Heart left ventricle (tissue), 16 donors: Measurements from ENCODE around the gene BDKRB2. TPM values are rescaled to one million over a fixed set of nuclear protein-coding genes. Genes with fewer than 3 reads are reported as not detected.

Experiments used
- ATAC-seq, 4 donors: fragments of 200-7000 bp; cut with Tn5 transposase; one replicate each; pipeline ENCODE4 v1.9.1; 2020 to 2022; ENCODE audit warnings: moderate library complexity in 4 of 4, mild to moderate bottlenecking in 3 of 4, moderate number of reproducible peaks in 1 of 4
- DNase-seq, 5 donors: peaks; one replicate each; pipeline ENCODE4 v3.0.0-alpha.2; 2020
- H3K27ac ChIP-seq, 12 donors: fragments of 200-600 bp; sonication (generic) in 4 of 12; one replicate each; pipeline versions ENCODE4 v1.5.0 to v1.8.0; 2016 to 2022; ENCODE audit warnings: mild to moderate bottlenecking in 2 of 12
- H3K27me3 ChIP-seq, 9 donors: fragments of 200-600 bp; sonication (generic) in 2 of 9; one replicate each; pipeline versions ENCODE4 v1.5.1 to v1.8.0; 2016 to 2022; ENCODE audit warnings: mild to moderate bottlenecking in 3 of 9
- H3K36me3 ChIP-seq, 9 donors: fragments of 200-600 bp; sonication (generic) in 2 of 9; one replicate each; pipeline versions ENCODE4 v1.5.0 to v1.8.0; 2018 to 2022; ENCODE audit warnings: mild to moderate bottlenecking in 2 of 9
- H3K4me1 ChIP-seq, 12 donors: fragments of 200-600 bp; sonication (generic) in 4 of 12; one replicate each; pipeline versions ENCODE4 v1.5.0 to v1.8.0; 2016 to 2022; ENCODE audit warnings: mild to moderate bottlenecking in 3 of 12
- H3K4me3 ChIP-seq, 12 donors: fragments of 200-600 bp; sonication (generic) in 4 of 12; one replicate each; pipeline versions ENCODE4 v1.5.0 to v1.8.0; 2017 to 2022; ENCODE audit warnings: mild to moderate bottlenecking in 9 of 12, moderate library complexity in 4 of 12
- H3K9me3 ChIP-seq, 12 donors: fragments of 200-600 bp; sonication (generic) in 4 of 12; one replicate each; pipeline versions ENCODE4 v1.5.0 to v1.8.0; 2016 to 2022; ENCODE audit warnings: mild to moderate bottlenecking in 1 of 12
- POLR2A ChIP-seq, 2 donors: fragments of 450-650 bp; IDR thresholded peaks; one replicate each; pipeline ENCODE4 v1.6.1; 2017; ENCODE audit warnings: antibody characterized with exemption in 2 of 2, mild to moderate bottlenecking in 2 of 2, moderate library complexity in 2 of 2
- WGBS, 4 donors: extraction: QIAGEN DNeasy Blood & Tissue Kit in 2 of 4; methylation state at CpG; one replicate each; pipeline versions ENCODE4 v1.1.5 to v1.1.7; 2013 to 2018; 5-methylcytosine and 5-hydroxymethylcytosine counted together
- intact Hi-C, 10 donors: fragments of 100-400 bp; cut with DNase I; formaldehyde crosslinking; loops; one replicate each; pipeline versions ENCODE4 v1.11.1 to v1.14.2; 2022
- polyA plus RNA-seq, 2 donors: library from polyadenylated mRNA; stranded (reverse); fragments of 200-250 nt; gene quantifications; one replicate each; pipeline ENCODE4 v1.2.3, GENCODE V29; 2013
- total RNA-seq, 9 donors: library from RNA; depleted of rRNA in 2 of 9; stranded (reverse); fragments of >200 nt in 2 of 9; fragmentation: NEBNext Ultra II Directional in 3 of 9; extraction: Animal tissue kit (Norgen Biotek cat#: 25700) in 3 of 9; gene quantifications; one replicate each; pipeline versions ENCODE4 v1.1.0 to v1.2.4, GENCODE V29; 2016 to 2023
- TF ChIP-seq, protein P1 (sequence below), 12 donors: fragments of 200-600 bp; sonication (generic) in 4 of 12; IDR thresholded peaks; one replicate each; pipeline versions ENCODE4 v1.5.0 to v1.8.0; 2018 to 2022; ENCODE audit warnings: antibody characterized with exemption in 12 of 12, mild to moderate bottlenecking in 5 of 12
- donor health status: ischemic (EF 13 %, LVEDD 7.1; RV severe dilation, severe dysfunction).
- donor health status: healthy with polysubstance abuse.
- donor health status: DM: no; HTN: yes; CAD: no.
- donor health status: DM: no; HTN: no; CAD: no.
- donor health status: ischemic (EF 25% LVEDD 6.9; RV normal size, moderate dysfunction).
- donor health status: ischemic (EF 25% LVEDD 5.7; RV mildly dilated, moderate dysfunction).
- donor health status: healthy.
- donor health status: DM: yes; HTN: yes; CAD: no.
- donor health status: ischemic (EF 35%, LVEDD 5.7; RV mildly dilated, moderate dysfunction).
- donor health status: nonischemic (EF 11% LVEDD 7.7; RV severe dilation, severe dysfunction).
- donor health status: DM: yes; HTN: yes; CAD: no.
- donor health status: PGD.
- donor health status: ischemic (EF 29% LVEDD 5.4; RV normal size, mild dysfunction).
- donor health status: nonischemic (EF 23%, LVEDD 6.1; RV moderate dilation, normal function).

BDKRB2 gene
- total and polyA plus RNA-seq, 11 donors, result 0.14 to 3.3 (median 0.63) TPM

GRCh38 chr14:96252323-96252998 is 47.8 kb downstream of the BDKRB2 start:
- no peaks in the 10 kb centered on the region for H3K36me3 ChIP-seq
- intact Hi-C loops, result no loop called here
- no peak overlapping the region for H3K27ac ChIP-seq
- WGBS, 4 donors, result 90 to 92% (median 90%) methylated on average over 16 to 19 of the region's 19 CpGs
- no peak for TF ChIP-seq POLR2A (IDR thresholded peaks at IDR 0.05)
- TF ChIP-seq, protein P1, sequence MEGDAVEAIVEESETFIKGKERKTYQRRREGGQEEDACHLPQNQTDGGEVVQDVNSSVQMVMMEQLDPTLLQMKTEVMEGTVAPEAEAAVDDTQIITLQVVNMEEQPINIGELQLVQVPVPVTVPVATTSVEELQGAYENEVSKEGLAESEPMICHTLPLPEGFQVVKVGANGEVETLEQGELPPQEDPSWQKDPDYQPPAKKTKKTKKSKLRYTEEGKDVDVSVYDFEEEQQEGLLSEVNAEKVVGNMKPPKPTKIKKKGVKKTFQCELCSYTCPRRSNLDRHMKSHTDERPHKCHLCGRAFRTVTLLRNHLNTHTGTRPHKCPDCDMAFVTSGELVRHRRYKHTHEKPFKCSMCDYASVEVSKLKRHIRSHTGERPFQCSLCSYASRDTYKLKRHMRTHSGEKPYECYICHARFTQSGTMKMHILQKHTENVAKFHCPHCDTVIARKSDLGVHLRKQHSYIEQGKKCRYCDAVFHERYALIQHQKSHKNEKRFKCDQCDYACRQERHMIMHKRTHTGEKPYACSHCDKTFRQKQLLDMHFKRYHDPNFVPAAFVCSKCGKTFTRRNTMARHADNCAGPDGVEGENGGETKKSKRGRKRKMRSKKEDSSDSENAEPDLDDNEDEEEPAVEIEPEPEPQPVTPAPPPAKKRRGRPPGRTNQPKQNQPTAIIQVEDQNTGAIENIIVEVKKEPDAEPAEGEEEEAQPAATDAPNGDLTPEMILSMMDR (IDR thresholded peaks at IDR 0.05), result no peak
- DNase-seq (no peak), ATAC-seq (no peak)
- H3K4me3 ChIP-seq, result no peak overlapping the region
- peaks cover 0 to 6% (median 0%) of the 10 kb centered on the region in 12 donors for H3K4me1 ChIP-seq
- H3K27me3 ChIP-seq, result peaks cover 0 to 32% (median 0%) of the 10 kb centered on the region in 9 donors
- H3K9me3 ChIP-seq, result no peaks in the 10 kb centered on the region

GRCh38 chr14:96252999-96253539 is 48.4 kb downstream of the BDKRB2 start:
- H3K27ac ChIP-seq, result no peak overlapping the region
- no peaks in the 10 kb centered on the region for H3K9me3 ChIP-seq
- 65 to 72% (median 69%) methylated on average over 9 of the region's 9 CpGs for WGBS, 4 donors
- TF ChIP-seq, protein P1 (IDR thresholded peaks at IDR 0.05), result no peak
- TF ChIP-seq POLR2A (IDR thresholded peaks at IDR 0.05), result no peak
- ATAC-seq (no peak), DNase-seq (no peak)
- H3K36me3 ChIP-seq, result no peaks in the 10 kb centered on the region
- peaks cover 0 to 32% (median 0%) of the 10 kb centered on the region in 9 donors for H3K27me3 ChIP-seq
- intact Hi-C loops, result no loop called here
- H3K4me3 ChIP-seq, result no peak overlapping the region
- H3K4me1 ChIP-seq, result peaks cover 0 to 6% (median 0%) of the 10 kb centered on the region in 12 donors

DNA sequence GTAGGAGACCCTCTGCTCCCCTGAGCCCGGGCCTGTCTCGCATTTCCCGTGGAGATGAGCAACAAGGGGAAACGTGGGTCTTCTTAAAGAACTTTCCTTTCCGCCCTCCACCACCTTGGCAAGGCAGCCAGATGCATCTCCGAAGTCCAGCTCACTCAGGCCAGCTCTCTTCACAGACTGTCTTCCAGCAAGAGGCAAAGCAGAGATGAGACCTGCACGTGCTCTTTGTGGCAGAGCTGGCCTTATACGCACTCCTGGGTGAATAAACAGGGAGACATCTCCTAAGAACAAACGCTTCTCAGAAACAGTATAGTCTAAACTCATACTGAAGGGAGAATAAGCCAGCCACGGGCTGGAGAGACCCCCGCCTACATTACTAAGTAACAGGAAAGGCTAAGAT is 50.0 kb downstream of the BDKRB2 start:
- no peaks in the 10 kb centered on the region for H3K36me3 ChIP-seq
- H3K4me1 ChIP-seq, result peaks cover 0 to 6% (median 0%) of the 10 kb centered on the region in 12 donors
- DNase-seq (no peak), ATAC-seq (no peak)
- intact Hi-C loops, result no loop called here
- peaks cover 0 to 7% (median 1%) of the 10 kb centered on the region in 12 donors for H3K9me3 ChIP-seq
- 79 to 85% (median 82%) methylated on average over 11 of the region's 11 CpGs for WGBS, 4 donors
- TF ChIP-seq, protein P1 (IDR thresholded peaks at IDR 0.05), result no peak
- TF ChIP-seq POLR2A (IDR thresholded peaks at IDR 0.05), result no peak
- H3K27me3 ChIP-seq, result peaks cover 0 to 26% (median 0%) of the 10 kb centered on the region in 9 donors
- peak overlapping the region in 1 of 12 donors; percentile 53 for H3K27ac ChIP-seq
- no peak overlapping the region for H3K4me3 ChIP-seq

DNA sequence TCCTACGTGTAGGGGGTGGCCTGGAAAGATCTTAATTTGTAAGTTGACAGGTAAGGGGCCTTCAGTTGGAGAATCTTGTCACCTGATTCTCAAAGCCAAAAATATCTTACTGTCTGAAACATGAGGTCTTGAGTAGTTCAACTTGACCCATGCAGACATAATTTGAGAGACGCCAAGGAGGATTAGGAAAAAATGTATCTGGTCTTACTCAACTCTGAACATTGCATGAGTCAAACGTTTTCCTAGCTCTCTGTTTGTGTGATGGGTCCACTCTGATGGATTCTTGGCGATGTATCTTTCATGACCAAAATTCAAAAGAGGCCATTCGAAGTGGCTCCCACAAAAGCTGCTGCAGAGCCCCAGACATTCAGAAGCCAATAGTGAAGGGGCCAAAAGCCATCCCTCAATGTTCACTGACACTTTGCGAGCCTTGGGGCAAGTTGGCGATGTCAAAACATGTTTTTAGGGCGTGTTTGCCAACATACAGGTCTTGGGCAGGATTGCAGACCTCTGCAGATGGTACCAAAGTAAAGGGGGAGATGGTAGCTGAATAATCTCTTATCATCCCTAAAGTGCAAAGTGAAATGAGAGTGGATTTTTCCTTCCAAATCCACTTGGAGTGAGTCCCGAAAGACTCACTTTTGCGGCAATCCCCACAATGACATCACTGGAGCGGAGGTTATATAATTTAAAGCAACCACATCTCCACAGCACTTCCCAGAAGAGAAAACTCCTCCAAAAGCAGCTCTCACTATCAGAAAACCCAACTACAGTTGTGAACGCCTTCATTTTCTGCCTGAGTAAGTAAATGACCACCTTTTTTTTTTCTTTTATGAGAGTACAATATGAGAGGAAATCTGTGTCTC is 51.1 kb downstream of the BDKRB2 start, which contains the start of gene BDKRB1:
Gene BDKRB1 (plus strand): TSS at position 710 of the 866 bp plus-strand sequence. CDS start 7,473 bp downstream, outside the sequence.
- 62 to 69% (median 65%) methylated on average over 12 of the region's 12 CpGs for WGBS, 4 donors
- intact Hi-C loops, result no loop called here
- Histone ChIP-seq H3K4me3 (no peak within 1 kb of the TSS), H3K27ac (peak within 1 kb of the TSS in 4 of 12 donors; percentile 19 to 56 (median 39)), H3K36me3 (no peaks in the 10 kb centered on the region), H3K9me3 (peaks cover 0 to 13% (median 4%) of the 10 kb centered on the region in 12 donors), H3K27me3 (peaks cover 0 to 16% (median 0%) of the 10 kb centered on the region in 9 donors), H3K4me1 (peaks cover 0 to 6% (median 0%) of the 10 kb centered on the region in 12 donors)
- ATAC-seq, result peak in 1 of 4 donors; percentile 45
- no peak for DNase-seq
- no peak for TF ChIP-seq POLR2A (IDR thresholded peaks at IDR 0.05)
- TF ChIP-seq, protein P1 (IDR thresholded peaks at IDR 0.05), result no peak
